ENCODE measurements around the gene CCDC74B.
"Not testable (repeated sequence)": the region's sequence is repeated elsewhere in the genome, so short reads cannot be mapped to it uniquely, and the experiment has no call there.

GRCh38 chr2:130151145-130151512 is 6.2 kb upstream of the CCDC74B start:
- TF ChIP-seq ARNT, FOXA1, SUZ12, SP1 (IDR thresholded peaks at IDR 0.05): not testable (repeated sequence)
